Activated effector memory CD4-positive, alpha-beta T cell treated with Interleukin-2 at 50 U/mL for 16 hours (primary cell): ENCODE results near the gene NOP9.

Source experiments
- DNase-seq: peaks from one replicate; pipeline ENCODE4 v3.0.0-alpha.2; 2020

The NOP9 gene

GRCh38 chr14:24356208-24356607, 56.6 kb downstream of the NOP9 start:
- DNase-seq: no peak
